ENCODE data around the gene UST.

The UST gene

GRCh38 chr6:148986608-148987007 is 239.8 kb downstream of the UST start:
- Histone ChIP-seq H3K4me3 (ENCODE audit: low read depth, low read length) (no peak overlapping the region), H3K27me3 (no peaks in the 10 kb centered on the region; the same call in 1 of the 2 replicates), H3K9me3 (no peaks in the 10 kb centered on the region), H3K4me1 (no peaks in the 10 kb centered on the region), H3K36me3 (no peaks in the 10 kb centered on the region)
- DNase-seq = no peak
- TF ChIP-seq CTCF (IDR thresholded peaks at IDR 0.05; ENCODE audit: low read depth, low read length) = no peak

- no peak overlapping the region for H3K4me3 ChIP-seq (ENCODE audit: low read depth, low read length)
- H3K4me1 ChIP-seq = no peaks in the 10 kb centered on the region
- H3K27me3 ChIP-seq = no peaks in the 10 kb centered on the region; the same call in 1 of the 2 replicates
- H3K9me3 ChIP-seq = no peaks in the 10 kb centered on the region
- DNase-seq = no peak
- no peak for TF ChIP-seq CTCF (IDR thresholded peaks at IDR 0.05; ENCODE audit: low read depth, low read length)
- no peaks in the 10 kb centered on the region for H3K36me3 ChIP-seq
Measured at GRCh38 chr6:148987982-148988381, 241.2 kb downstream of the UST start.

GRCh38 chr6:148989585-148989984 is 242.8 kb downstream of the UST start:
- DNase-seq = no peak

GRCh38 chr6:148990403-148990802 is 243.6 kb downstream of the UST start:
- Histone ChIP-seq H3K9me3 (no peaks in the 10 kb centered on the region), H3K4me1 (no peaks in the 10 kb centered on the region), H3K27me3 (peaks cover 5% of the 10 kb centered on the region), H3K36me3 (no peaks in the 10 kb centered on the region), H3K4me3 (ENCODE audit: low read depth, low read length) (no peak overlapping the region)
- TF ChIP-seq CTCF (IDR thresholded peaks at IDR 0.05; ENCODE audit: low read depth, low read length) = no peak
- DNase-seq = no peak

More at GRCh38 chr6:148989585-148989984, 242.8 kb downstream of the UST start:
- Histone ChIP-seq H3K27me3 (no peaks in the 10 kb centered on the region; the same call in none of the 2 replicates), H3K4me1 (no peaks in the 10 kb centered on the region), H3K4me3 (ENCODE audit: low read depth, low read length) (no peak overlapping the region), H3K9me3 (no peaks in the 10 kb centered on the region), H3K36me3 (no peaks in the 10 kb centered on the region)
- TF ChIP-seq CTCF (IDR thresholded peaks at IDR 0.05; ENCODE audit: low read depth, low read length) = no peak

GRCh38 chr6:148996815-148997214 is 250.0 kb downstream of the UST start:
- no peak for TF ChIP-seq CTCF (IDR thresholded peaks at IDR 0.05; ENCODE audit: low read depth, low read length)
- no peak overlapping the region for H3K4me3 ChIP-seq (ENCODE audit: low read depth, low read length)
- H3K27me3 ChIP-seq = peaks cover 11% of the 10 kb centered on the region; the same call in 1 of the 2 replicates
- H3K9me3 ChIP-seq = no peaks in the 10 kb centered on the region
- no peaks in the 10 kb centered on the region for H3K4me1 ChIP-seq
- no peaks in the 10 kb centered on the region for H3K36me3 ChIP-seq
- DNase-seq = no peak

- no peak for TF ChIP-seq CTCF (IDR thresholded peaks at IDR 0.05; ENCODE audit: low read depth, low read length)
- H3K4me1 ChIP-seq = no peaks in the 10 kb centered on the region
- H3K36me3 ChIP-seq = no peaks in the 10 kb centered on the region
- no peaks in the 10 kb centered on the region for H3K9me3 ChIP-seq
- DNase-seq = no peak
- H3K4me3 ChIP-seq (ENCODE audit: low read depth, low read length) = no peak overlapping the region
- H3K27me3 ChIP-seq = peaks cover 11% of the 10 kb centered on the region; the same call in 1 of the 2 replicates
Measured at GRCh38 chr6:148997865-148998264, 251.0 kb downstream of the UST start.

All from BE2C (cell line).